Measurements from ENCODE around the gene ZNRF3.

Gene ZNRF3

DNA sequence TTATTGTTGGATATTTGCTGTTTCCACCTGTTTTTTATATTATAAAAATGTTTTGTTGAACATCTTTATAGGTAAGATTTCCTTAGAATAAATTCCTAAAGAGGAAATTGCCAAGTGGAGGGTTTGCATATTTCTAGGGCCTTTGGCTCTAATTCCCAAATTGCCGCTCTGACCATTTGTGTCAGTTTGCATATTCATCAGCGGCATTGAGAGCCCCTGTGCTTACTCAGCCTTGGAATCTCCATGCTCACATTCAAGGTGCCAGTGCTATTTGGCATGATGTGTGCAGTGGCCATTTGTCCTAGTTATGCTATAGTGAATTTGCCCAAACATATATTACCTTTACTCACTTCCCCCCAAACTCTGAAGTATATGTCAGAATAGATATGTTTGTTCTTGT is 214.9 kb downstream of the ZNRF3 start:
- TF ChIP-seq, protein P1, sequence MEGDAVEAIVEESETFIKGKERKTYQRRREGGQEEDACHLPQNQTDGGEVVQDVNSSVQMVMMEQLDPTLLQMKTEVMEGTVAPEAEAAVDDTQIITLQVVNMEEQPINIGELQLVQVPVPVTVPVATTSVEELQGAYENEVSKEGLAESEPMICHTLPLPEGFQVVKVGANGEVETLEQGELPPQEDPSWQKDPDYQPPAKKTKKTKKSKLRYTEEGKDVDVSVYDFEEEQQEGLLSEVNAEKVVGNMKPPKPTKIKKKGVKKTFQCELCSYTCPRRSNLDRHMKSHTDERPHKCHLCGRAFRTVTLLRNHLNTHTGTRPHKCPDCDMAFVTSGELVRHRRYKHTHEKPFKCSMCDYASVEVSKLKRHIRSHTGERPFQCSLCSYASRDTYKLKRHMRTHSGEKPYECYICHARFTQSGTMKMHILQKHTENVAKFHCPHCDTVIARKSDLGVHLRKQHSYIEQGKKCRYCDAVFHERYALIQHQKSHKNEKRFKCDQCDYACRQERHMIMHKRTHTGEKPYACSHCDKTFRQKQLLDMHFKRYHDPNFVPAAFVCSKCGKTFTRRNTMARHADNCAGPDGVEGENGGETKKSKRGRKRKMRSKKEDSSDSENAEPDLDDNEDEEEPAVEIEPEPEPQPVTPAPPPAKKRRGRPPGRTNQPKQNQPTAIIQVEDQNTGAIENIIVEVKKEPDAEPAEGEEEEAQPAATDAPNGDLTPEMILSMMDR (IDR thresholded peaks at IDR 0.05; ENCODE audit: low read depth, low read length) = no peak
- TF ChIP-seq EZH2phosphoT487 (IDR thresholded peaks at IDR 0.05; ENCODE audit: low read depth) = no peak
- no peak overlapping the region for H3K27ac ChIP-seq (ENCODE audit: low read length)
- H4K20me1 ChIP-seq (ENCODE audit: insufficient read depth, low read length) = no peaks in the 10 kb centered on the region
- H3K4me3 ChIP-seq (ENCODE audit: low read length) = no peak overlapping the region
- no peaks in the 10 kb centered on the region for H3K36me3 ChIP-seq (replicated peaks; ENCODE audit: low read depth, low read length)
- H3K79me2 ChIP-seq (ENCODE audit: low read length) = no peaks in the 10 kb centered on the region
- no peak overlapping the region for H3K9ac ChIP-seq (ENCODE audit: low read length)
- H2AFZ ChIP-seq (ENCODE audit: low read depth, low read length) = no peak overlapping the region
- no peak overlapping the region for H3K4me2 ChIP-seq (ENCODE audit: low read length)
- H3K27me3 ChIP-seq (ENCODE audit: low read depth, low read length) = peaks cover 10% of the 10 kb centered on the region
- no peaks in the 10 kb centered on the region for H3K4me1 ChIP-seq (ENCODE audit: low read length)
- no peaks in the 10 kb centered on the region for H3K9me3 ChIP-seq (ENCODE audit: insufficient read depth, low read length)

DNA sequence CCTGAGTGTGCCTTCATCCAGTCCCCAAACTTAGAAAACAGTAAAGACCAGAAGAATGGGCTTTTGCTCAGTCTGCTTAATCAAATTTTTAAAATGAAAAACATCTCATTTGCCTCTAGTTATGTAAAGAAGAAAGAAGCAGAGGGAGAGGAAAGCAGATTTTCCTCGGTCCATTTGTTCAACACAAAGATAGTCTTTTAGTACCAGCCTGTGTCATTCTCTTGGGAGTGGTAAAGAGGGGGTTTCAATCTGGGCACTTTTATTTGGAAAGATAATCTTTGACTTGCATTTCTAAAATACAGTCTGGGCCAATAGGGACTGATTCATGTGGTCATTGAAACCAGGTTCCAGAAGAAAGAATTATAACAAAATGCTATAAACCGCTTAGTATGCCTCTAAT is 218.9 kb downstream of the ZNRF3 start:
- no peaks in the 10 kb centered on the region for H3K4me1 ChIP-seq (ENCODE audit: low read length)
- no peak overlapping the region for H3K4me3 ChIP-seq (ENCODE audit: low read length)
- H3K27me3 ChIP-seq (ENCODE audit: low read depth, low read length) = peaks cover 16% of the 10 kb centered on the region
- no peaks in the 10 kb centered on the region for H3K79me2 ChIP-seq (ENCODE audit: low read length)
- no peak for TF ChIP-seq EZH2phosphoT487 (IDR thresholded peaks at IDR 0.05; ENCODE audit: low read depth)
- TF ChIP-seq, protein P1 (IDR thresholded peaks at IDR 0.05; ENCODE audit: low read depth, low read length) = no peak
- no peak overlapping the region for H3K27ac ChIP-seq (ENCODE audit: low read length)
- H3K9ac ChIP-seq (ENCODE audit: low read length) = no peak overlapping the region
- H3K9me3 ChIP-seq (ENCODE audit: insufficient read depth, low read length) = no peaks in the 10 kb centered on the region
- no peak overlapping the region for H2AFZ ChIP-seq (ENCODE audit: low read depth, low read length)
- H3K4me2 ChIP-seq (ENCODE audit: low read length) = no peak overlapping the region
- H3K36me3 ChIP-seq (replicated peaks; ENCODE audit: low read depth, low read length) = no peaks in the 10 kb centered on the region
- H4K20me1 ChIP-seq (ENCODE audit: insufficient read depth, low read length) = no peaks in the 10 kb centered on the region

DNA sequence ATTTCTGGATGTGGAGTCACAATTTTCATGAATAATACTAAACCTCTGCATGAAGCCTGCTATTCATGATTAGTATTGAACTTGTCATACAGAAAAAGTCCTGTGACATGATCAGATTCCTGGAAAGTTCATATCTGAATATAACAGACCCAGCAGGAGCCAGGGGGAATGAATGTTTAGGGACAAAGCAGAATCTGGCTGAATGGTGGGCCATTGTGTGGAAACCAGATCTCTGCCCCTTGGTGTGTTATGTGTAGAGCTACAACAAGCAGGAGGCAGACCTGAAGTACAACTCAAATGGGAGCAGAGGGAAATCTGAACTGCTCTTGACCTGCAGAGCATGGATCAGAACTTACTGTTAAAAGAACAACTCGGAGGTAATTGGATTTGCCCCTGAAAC is 219.7 kb downstream of the ZNRF3 start:
- TF ChIP-seq, protein P1 (IDR thresholded peaks at IDR 0.05; ENCODE audit: low read depth, low read length) = no peak
- no peak for TF ChIP-seq EZH2phosphoT487 (IDR thresholded peaks at IDR 0.05; ENCODE audit: low read depth)

DNA sequence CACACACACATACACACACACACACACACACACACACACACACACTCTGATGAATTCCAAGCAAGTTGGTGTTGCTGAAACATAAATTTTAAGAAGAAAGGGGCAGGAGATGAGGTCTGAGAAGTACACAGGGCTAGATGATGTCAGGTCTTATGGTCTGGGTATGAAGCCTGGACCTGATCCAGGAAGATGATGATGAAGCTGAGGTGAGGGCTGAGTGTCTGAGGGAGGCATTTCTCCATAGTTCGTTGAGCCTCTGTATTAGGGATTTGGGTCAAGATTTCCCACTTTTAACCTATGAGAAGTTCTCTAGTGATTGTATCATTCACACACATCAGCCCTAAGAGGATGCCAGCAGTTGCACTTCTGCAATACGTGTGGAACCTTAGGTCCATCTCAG is 222.1 kb downstream of the ZNRF3 start:
- Histone ChIP-seq H3K27ac (ENCODE audit: low read length) (no peak overlapping the region), H3K4me1 (ENCODE audit: low read length) (no peaks in the 10 kb centered on the region), H3K9ac (ENCODE audit: low read length) (no peak overlapping the region), H3K9me3 (ENCODE audit: insufficient read depth, low read length) (no peaks in the 10 kb centered on the region), H2AFZ (ENCODE audit: low read depth, low read length) (no peak overlapping the region), H3K4me2 (ENCODE audit: low read length) (no peak overlapping the region), H3K36me3 (replicated peaks; ENCODE audit: low read depth, low read length) (no peaks in the 10 kb centered on the region), H3K27me3 (ENCODE audit: low read depth, low read length) (peaks cover 29% of the 10 kb centered on the region), H3K4me3 (ENCODE audit: low read length) (no peak overlapping the region), H3K79me2 (ENCODE audit: low read length) (no peaks in the 10 kb centered on the region), H4K20me1 (ENCODE audit: insufficient read depth, low read length) (no peaks in the 10 kb centered on the region)
- TF ChIP-seq, protein P1 (IDR thresholded peaks at IDR 0.05; ENCODE audit: low read depth, low read length) = no peak
- TF ChIP-seq EZH2phosphoT487 (IDR thresholded peaks at IDR 0.05; ENCODE audit: low read depth) = no peak

More for the DNA sequence above, 219.7 kb downstream of the ZNRF3 start:
- Histone ChIP-seq H3K9me3 (ENCODE audit: insufficient read depth, low read length) (no peaks in the 10 kb centered on the region), H3K4me1 (ENCODE audit: low read length) (no peaks in the 10 kb centered on the region), H3K4me3 (ENCODE audit: low read length) (no peak overlapping the region), H3K27me3 (ENCODE audit: low read depth, low read length) (peaks cover 20% of the 10 kb centered on the region), H3K9ac (ENCODE audit: low read length) (no peak overlapping the region), H3K4me2 (ENCODE audit: low read length) (no peak overlapping the region), H4K20me1 (ENCODE audit: insufficient read depth, low read length) (no peaks in the 10 kb centered on the region), H3K36me3 (replicated peaks; ENCODE audit: low read depth, low read length) (no peaks in the 10 kb centered on the region), H3K79me2 (ENCODE audit: low read length) (no peaks in the 10 kb centered on the region), H3K27ac (ENCODE audit: low read length) (no peak overlapping the region), H2AFZ (ENCODE audit: low read depth, low read length) (no peak overlapping the region)
